Activated CD8-positive, alpha-beta memory T cell treated with anti-CD3 and anti-CD28 coated beads for 24 hours (primary cell): ENCODE measurements around the gene CDKL1.
"Not testable (repeated sequence)": the region's sequence is repeated elsewhere in the genome, so short reads cannot be mapped to it uniquely, and the experiment has no call there.

Experiments
- DNase-seq: peaks from one replicate; pipeline ENCODE4 v3.0.0-alpha.2; 2020

The CDKL1 gene

DNA sequence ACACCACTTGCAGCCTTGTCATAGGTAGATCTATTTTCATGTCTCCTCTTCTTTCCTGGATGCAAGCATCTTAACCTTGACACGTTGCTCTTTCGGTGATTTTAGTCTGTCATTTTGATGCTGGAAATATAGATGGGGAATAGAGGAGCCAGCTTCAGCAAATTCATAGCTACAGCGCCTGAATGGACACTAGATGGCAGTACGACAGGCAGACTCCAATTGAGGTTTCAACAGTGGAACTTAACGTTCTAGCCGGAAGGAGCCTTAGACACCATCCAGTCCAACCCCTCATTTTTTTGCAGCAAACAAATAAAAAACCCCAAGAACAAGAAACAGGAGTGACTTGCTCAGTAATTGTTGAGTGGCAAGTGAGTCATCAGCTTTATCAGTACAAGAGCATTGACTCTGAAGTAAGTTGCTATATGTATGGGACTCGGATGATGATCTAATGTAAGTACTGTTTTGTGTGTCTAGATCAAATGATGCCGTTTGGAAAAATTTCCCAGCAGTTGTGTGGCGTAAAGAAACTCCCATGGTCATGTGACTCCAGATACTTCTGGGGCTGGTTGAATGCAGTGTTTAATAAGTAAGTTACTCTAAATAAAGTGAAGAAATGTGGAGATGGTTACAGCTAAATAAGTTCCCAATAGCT, 75.5 kb downstream of the CDKL1 start:
- DNase-seq: peak; percentile 64

- no peak for DNase-seq
These were observed 76.4 kb downstream of the CDKL1 start for GRCh38 chr14:50320283-50320682.

- no peak for DNase-seq
These were observed 77.0 kb downstream of the CDKL1 start for GRCh38 chr14:50319721-50320120.

GRCh38 chr14:50319293-50319692, 77.4 kb downstream of the CDKL1 start:
- no peak for DNase-seq

GRCh38 chr14:50318031-50318626, 78.6 kb downstream of the CDKL1 start:
- no peak for DNase-seq

- DNase-seq: not testable (repeated sequence)
These were observed 82.6 kb downstream of the CDKL1 start for GRCh38 chr14:50314098-50314497.

DNA sequence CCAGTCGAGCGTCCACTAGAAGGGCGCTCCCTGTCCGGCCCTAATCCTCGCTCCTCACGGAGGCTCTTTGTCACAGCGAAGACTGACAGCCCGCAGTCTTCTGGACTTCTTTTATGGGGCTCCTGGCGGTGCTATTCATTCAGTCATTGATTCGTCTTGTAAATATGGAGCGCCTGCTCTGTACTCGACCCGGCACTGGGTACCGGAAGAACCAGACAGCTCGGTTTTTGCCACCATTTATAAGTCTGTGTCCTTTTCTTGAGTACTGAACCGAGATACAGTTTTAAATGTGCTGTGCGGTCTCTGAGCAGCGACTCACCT, 84.0 kb downstream of the CDKL1 start:
- DNase-seq: no peak

- peak; percentile 95 for DNase-seq
These were observed 84.5 kb downstream of the CDKL1 start, which contains the start of the genes DMAC2L and L2HGDH for GRCh38 chr14:50311972-50312733. Gene DMAC2L, plus strand, starts transcription at chr14:50312324. Its CDS starts 9,164 bp downstream, at chr14:50321488. Gene L2HGDH, minus strand, starts transcription at chr14:50312229. Its CDS starts 79 bp downstream, at chr14:50312150.

DNA sequence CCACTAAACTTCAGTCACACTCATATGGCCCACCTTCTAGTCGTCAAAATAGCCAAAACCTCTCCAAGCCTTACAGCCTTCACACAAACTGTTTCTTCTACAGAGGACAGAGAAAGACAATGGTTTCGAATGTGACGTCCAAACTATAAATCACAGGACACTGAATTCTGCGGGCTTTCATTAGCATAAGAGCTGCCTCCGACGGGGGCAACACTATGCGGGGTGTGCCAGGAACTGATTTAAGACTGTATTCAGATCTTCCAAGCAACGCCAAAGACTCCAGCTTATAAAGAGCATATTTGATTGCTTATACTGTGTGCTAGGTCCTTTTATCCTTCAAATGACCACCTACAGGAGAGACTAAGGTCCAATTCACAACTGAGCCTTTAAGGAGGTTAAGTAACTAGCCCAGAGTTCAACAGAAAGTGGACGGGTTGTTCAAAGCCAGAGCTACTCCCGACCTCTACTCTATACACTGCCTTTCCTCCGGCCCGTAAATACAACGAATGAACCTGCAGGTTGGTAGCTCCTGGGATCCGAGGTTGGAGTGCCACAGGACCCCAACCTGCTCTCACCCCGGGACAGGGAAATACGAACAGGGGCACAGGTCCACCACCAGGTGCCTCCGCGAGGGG, 85.2 kb downstream of the CDKL1 start:
- no peak for DNase-seq

DNA sequence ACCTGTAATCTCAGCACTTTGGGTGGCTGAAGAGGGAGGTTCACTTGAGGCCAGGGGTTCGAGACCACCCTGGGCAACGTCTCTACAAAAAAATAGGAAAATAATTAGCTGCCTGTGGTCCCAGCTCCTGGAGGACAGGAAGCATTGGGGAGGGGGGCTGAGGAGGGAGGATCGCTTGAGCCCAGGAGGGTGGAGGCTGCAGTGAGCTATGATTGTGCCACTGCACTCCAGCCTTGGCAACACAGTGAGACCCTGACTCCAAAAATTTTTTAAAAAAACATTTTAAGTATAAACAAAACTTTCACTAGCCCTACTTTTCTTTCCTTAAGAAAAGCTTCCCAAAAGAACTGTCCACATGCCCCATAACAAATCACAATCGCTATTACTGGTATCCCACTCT, 86.2 kb downstream of the CDKL1 start:
- no peak for DNase-seq

DNA sequence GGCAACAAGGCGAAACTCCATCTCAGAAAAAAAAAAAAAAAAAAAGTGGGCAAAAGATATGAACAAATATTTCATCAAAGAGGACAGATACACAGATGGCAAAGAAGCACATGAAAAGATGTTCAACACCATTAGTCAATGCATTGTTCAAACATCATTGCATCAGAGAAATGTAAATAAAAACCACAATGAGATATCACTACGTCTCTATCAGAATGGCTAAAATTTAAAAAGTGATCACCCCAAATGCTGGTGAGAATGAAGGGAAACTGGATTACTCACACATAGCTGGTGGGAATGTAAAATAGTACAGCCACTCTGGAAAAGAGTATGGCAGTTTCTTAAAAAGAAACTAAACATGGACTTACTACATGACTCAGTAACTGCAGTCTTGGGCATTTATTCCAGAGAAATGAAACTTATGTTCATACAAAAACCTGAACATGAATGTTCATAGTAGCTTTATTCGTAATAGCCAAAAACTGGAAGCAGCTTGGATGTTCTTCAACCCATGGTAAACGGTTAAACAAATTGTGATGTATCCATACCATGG, 88.2 kb downstream of the CDKL1 start:
- no peak for DNase-seq

DNA sequence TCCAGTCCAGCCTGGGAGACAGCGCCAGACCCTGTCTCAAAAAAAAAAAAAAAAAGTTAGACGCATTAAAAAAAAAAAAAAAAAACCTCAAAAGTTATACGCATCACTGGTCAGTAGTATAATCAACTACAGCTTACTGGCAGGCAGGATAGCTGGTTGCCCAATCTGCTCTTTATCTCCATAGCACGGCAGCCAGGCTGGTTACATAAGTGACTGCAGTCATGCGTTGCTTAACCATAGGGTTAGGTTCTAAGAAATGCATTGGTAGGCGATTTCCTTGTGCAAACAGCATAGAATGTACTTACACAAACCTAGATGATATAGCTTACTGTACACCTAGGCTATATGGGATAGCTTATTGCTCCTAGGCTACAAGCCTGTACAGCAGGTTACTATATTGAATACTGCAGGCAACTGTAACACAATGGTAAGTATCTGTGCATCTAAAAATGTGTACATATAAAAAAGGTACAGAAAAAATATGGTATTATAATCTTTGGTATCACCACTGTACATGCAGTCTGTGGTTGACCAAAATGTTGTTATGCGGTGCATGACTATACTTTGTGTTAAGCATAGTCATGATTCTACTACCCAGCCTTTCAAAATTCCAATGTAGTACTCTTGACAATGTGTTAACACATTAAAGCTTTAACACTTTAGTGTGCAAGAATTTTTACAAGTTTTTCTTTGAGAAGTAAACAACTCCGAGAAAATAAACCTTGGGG, 92.8 kb downstream of the CDKL1 start:
- no peak for DNase-seq

- no peak for DNase-seq
These were observed 94.8 kb downstream of the CDKL1 start for GRCh38 chr14:50301914-50302313.

GRCh38 chr14:50299585-50299984, 97.1 kb downstream of the CDKL1 start:
- no peak for DNase-seq

- no peak for DNase-seq
These were observed 106.4 kb downstream of the CDKL1 start for GRCh38 chr14:50290306-50290705.

GRCh38 chr14:50288146-50288545, 108.5 kb downstream of the CDKL1 start:
- no peak for DNase-seq

DNA sequence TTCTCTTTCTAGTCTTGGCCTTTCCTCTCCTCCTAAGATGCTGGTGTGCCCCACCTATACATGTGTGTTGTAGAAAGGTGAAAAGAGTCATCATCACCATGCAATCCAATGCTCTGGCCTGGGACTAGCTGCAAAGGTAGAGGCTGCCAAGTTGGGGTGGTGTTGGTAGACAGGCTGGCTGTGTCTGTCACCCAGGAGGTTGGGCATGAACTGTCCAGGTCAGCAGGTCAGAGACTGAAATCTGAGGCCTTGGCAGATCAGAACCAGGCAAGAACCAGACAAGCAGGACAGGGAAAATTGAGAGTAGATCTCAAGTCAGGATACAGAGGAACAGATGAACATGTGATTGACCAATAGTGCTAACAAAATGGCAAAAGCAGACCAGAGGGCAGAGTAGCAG, 110.8 kb downstream of the CDKL1 start:
- no peak for DNase-seq
